Stimulated activated effector memory CD8-positive, alpha-beta T cell treated with anti-CD3 and anti-CD28 coated beads, Interleukin-12 subunit alpha, Interleukin-12 subunit beta, amount 100 ng/mL, for 72 hours (primary cell): ENCODE data around the gene SERPINB1.

Source experiments
- ATAC-seq: fragments of 150-1000 bp; cut with Tn5 transposase; 2 replicates; pipeline ENCODE4 v1.10.0; 2021
- DNase-seq, 2 donors: peaks; one replicate each; pipeline ENCODE4 v3.0.0; 2021 to 2022; ENCODE audit warnings: low spot score in 2 of 2
- H3K27ac Mint-ChIP-seq: one replicate; pipeline ENCODE4 v1.8.0; 2022; ENCODE audit warnings: mild to moderate bottlenecking, mixed read lengths
- H3K36me3 Mint-ChIP-seq: one replicate; pipeline ENCODE4 v1.8.0; 2022; ENCODE audit warnings: mild to moderate bottlenecking, mixed read lengths
- H3K4me1 Mint-ChIP-seq: one replicate; pipeline ENCODE4 v1.8.0; 2022; ENCODE audit warnings: mixed read lengths
- H3K4me3 Mint-ChIP-seq: one replicate; pipeline ENCODE4 v1.8.0; 2022; ENCODE audit warnings: mild to moderate bottlenecking, mixed read lengths
- H3K9me3 Mint-ChIP-seq: one replicate; pipeline ENCODE4 v1.8.0; 2022; ENCODE audit warnings: mixed read lengths

The SERPINB1 gene

GRCh38 chr6:2820415-2820814 lies 21.2 kb downstream of the SERPINB1 start:
- peak overlapping the region; percentile 69 for H3K27ac Mint-ChIP-seq
- DNase-seq (no peak), ATAC-seq (no peak)
- no peaks in the 10 kb centered on the region for H3K36me3 Mint-ChIP-seq
- peaks cover 12% of the 10 kb centered on the region for H3K9me3 Mint-ChIP-seq
- no peak overlapping the region for H3K4me3 Mint-ChIP-seq
- H3K4me1 Mint-ChIP-seq = peaks cover 23% of the 10 kb centered on the region

GRCh38 chr6:2819978-2820377 lies 21.7 kb downstream of the SERPINB1 start:
- Mint-ChIP-seq H3K4me3 (no peak overlapping the region), H3K27ac (peak overlapping the region; percentile 69), H3K9me3 (peaks cover 16% of the 10 kb centered on the region), H3K4me1 (peaks cover 23% of the 10 kb centered on the region), H3K36me3 (no peaks in the 10 kb centered on the region)
- DNase-seq (no peak), ATAC-seq (no peak)

- DNase-seq (no peak), ATAC-seq (no peak)
- no peaks in the 10 kb centered on the region for H3K36me3 Mint-ChIP-seq
- peaks cover 23% of the 10 kb centered on the region for H3K4me1 Mint-ChIP-seq
- no peak overlapping the region for H3K4me3 Mint-ChIP-seq
- peaks cover 16% of the 10 kb centered on the region for H3K9me3 Mint-ChIP-seq
- no peak overlapping the region for H3K27ac Mint-ChIP-seq
These were observed 22.5 kb downstream of the SERPINB1 start for GRCh38 chr6:2819115-2819514.

GRCh38 chr6:2818593-2818992 lies 23.1 kb downstream of the SERPINB1 start:
- peaks cover 23% of the 10 kb centered on the region for H3K4me1 Mint-ChIP-seq
- DNase-seq (no peak), ATAC-seq (peak; percentile 45)
- peaks cover 16% of the 10 kb centered on the region for H3K9me3 Mint-ChIP-seq
- no peak overlapping the region for H3K4me3 Mint-ChIP-seq
- H3K36me3 Mint-ChIP-seq = no peaks in the 10 kb centered on the region
- H3K27ac Mint-ChIP-seq = no peak overlapping the region

GRCh38 chr6:2817903-2818443 lies 23.7 kb downstream of the SERPINB1 start:
- ATAC-seq (peak; percentile 75), DNase-seq (no peak)
- peaks cover 16% of the 10 kb centered on the region for H3K9me3 Mint-ChIP-seq
- H3K4me1 Mint-ChIP-seq = peaks cover 23% of the 10 kb centered on the region
- H3K27ac Mint-ChIP-seq = no peak overlapping the region
- no peaks in the 10 kb centered on the region for H3K36me3 Mint-ChIP-seq
- H3K4me3 Mint-ChIP-seq = no peak overlapping the region

- Mint-ChIP-seq H3K4me3 (no peak overlapping the region), H3K27ac (no peak overlapping the region), H3K9me3 (peaks cover 16% of the 10 kb centered on the region), H3K4me1 (peaks cover 23% of the 10 kb centered on the region), H3K36me3 (no peaks in the 10 kb centered on the region)
- DNase-seq = no peak
- no peak for ATAC-seq
These were observed 25.5 kb downstream of the SERPINB1 start for GRCh38 chr6:2816158-2816557.

GRCh38 chr6:2812695-2813094 lies 29.0 kb downstream of the SERPINB1 start:
- Mint-ChIP-seq H3K4me3 (no peak overlapping the region), H3K4me1 (peaks cover 14% of the 10 kb centered on the region), H3K36me3 (no peaks in the 10 kb centered on the region), H3K9me3 (peaks cover 16% of the 10 kb centered on the region), H3K27ac (no peak overlapping the region)
- no peak for DNase-seq
- no peak for ATAC-seq

- DNase-seq (no peak), ATAC-seq (peak; percentile 93)
- H3K36me3 Mint-ChIP-seq = no peaks in the 10 kb centered on the region
- peaks cover 2% of the 10 kb centered on the region for H3K9me3 Mint-ChIP-seq
- no peak overlapping the region for H3K4me3 Mint-ChIP-seq
- peaks cover 20% of the 10 kb centered on the region for H3K4me1 Mint-ChIP-seq
- H3K27ac Mint-ChIP-seq = peak overlapping the region; percentile 2
These were observed 31.5 kb downstream of the SERPINB1 start for GRCh38 chr6:2810092-2810671.

GRCh38 chr6:2809015-2809414 lies 32.6 kb downstream of the SERPINB1 start:
- Mint-ChIP-seq H3K9me3 (no peaks in the 10 kb centered on the region), H3K36me3 (no peaks in the 10 kb centered on the region), H3K4me1 (peaks cover 22% of the 10 kb centered on the region), H3K4me3 (no peak overlapping the region), H3K27ac (no peak overlapping the region)
- no peak for ATAC-seq
- no peak for DNase-seq

GRCh38 chr6:2807342-2808090 lies 34.1 kb downstream of the SERPINB1 start:
- ATAC-seq = no peak
- no peak for DNase-seq
- Mint-ChIP-seq H3K9me3 (no peaks in the 10 kb centered on the region), H3K36me3 (no peaks in the 10 kb centered on the region), H3K4me1 (peaks cover 22% of the 10 kb centered on the region), H3K27ac (no peak overlapping the region), H3K4me3 (no peak overlapping the region)

- DNase-seq (no peak), ATAC-seq (no peak)
- Mint-ChIP-seq H3K36me3 (no peaks in the 10 kb centered on the region), H3K4me1 (peaks cover 22% of the 10 kb centered on the region), H3K4me3 (no peak overlapping the region), H3K27ac (no peak overlapping the region), H3K9me3 (no peaks in the 10 kb centered on the region)
These were observed 35.0 kb downstream of the SERPINB1 start for GRCh38 chr6:2806644-2807043.

GRCh38 chr6:2805031-2805430 lies 36.6 kb downstream of the SERPINB1 start:
- no peak overlapping the region for H3K4me3 Mint-ChIP-seq
- DNase-seq = no peak
- H3K9me3 Mint-ChIP-seq = no peaks in the 10 kb centered on the region
- H3K4me1 Mint-ChIP-seq = peaks cover 26% of the 10 kb centered on the region
- H3K36me3 Mint-ChIP-seq = peaks cover 2% of the 10 kb centered on the region
- no peak for ATAC-seq
- H3K27ac Mint-ChIP-seq = no peak overlapping the region

GRCh38 chr6:2804516-2804915 lies 37.1 kb downstream of the SERPINB1 start:
- no peaks in the 10 kb centered on the region for H3K9me3 Mint-ChIP-seq
- no peak overlapping the region for H3K27ac Mint-ChIP-seq
- H3K36me3 Mint-ChIP-seq = peaks cover 6% of the 10 kb centered on the region
- ATAC-seq (no peak), DNase-seq (no peak)
- H3K4me3 Mint-ChIP-seq = no peak overlapping the region
- peaks cover 26% of the 10 kb centered on the region for H3K4me1 Mint-ChIP-seq

- no peak overlapping the region for H3K4me3 Mint-ChIP-seq
- H3K9me3 Mint-ChIP-seq = no peaks in the 10 kb centered on the region
- ATAC-seq (no peak), DNase-seq (no peak)
- H3K36me3 Mint-ChIP-seq = peaks cover 6% of the 10 kb centered on the region
- H3K4me1 Mint-ChIP-seq = peaks cover 28% of the 10 kb centered on the region
- H3K27ac Mint-ChIP-seq = no peak overlapping the region
These were observed 37.8 kb downstream of the SERPINB1 start for GRCh38 chr6:2803731-2804429.

- ATAC-seq = no peak
- Mint-ChIP-seq H3K27ac (no peak overlapping the region), H3K4me3 (no peak overlapping the region), H3K4me1 (peaks cover 26% of the 10 kb centered on the region), H3K9me3 (no peaks in the 10 kb centered on the region), H3K36me3 (peaks cover 6% of the 10 kb centered on the region)
- no peak for DNase-seq
These were observed 39.1 kb downstream of the SERPINB1 start for GRCh38 chr6:2802521-2803060.
